GM21529 (cell line): ENCODE measurements around the gene ARHGEF28.

Experiments
- ATAC-seq: cut with Tn5 transposase; IDR thresholded peaks from one replicate; pipeline ENCODE4 v1.9.1; 2021; ENCODE audit not compliant: unreplicated experiment

The ARHGEF28 gene

GRCh38 chr5:73957397-73958001 is 331.5 kb downstream of the ARHGEF28 start:
- no peak for ATAC-seq

DNA sequence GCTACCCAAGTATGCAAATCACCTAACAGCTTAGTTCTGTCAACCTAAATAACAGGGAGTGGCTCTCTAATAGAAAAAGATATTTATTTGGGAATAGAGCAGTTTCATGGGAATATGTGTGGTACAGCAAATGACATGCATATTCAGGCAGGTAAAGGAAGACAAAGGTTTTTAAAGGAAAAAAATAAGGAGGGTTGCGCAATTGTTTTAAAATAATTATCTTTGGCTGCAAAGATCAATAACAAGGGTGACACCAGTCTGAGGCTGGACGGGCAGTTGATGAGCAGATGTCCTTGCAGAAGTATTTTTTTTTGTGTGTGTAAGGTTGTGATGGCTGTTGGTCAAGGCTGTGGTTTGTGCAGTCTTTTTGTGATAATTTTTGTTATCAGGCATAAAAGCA is 332.0 kb downstream of the ARHGEF28 start:
- no peak for ATAC-seq

DNA sequence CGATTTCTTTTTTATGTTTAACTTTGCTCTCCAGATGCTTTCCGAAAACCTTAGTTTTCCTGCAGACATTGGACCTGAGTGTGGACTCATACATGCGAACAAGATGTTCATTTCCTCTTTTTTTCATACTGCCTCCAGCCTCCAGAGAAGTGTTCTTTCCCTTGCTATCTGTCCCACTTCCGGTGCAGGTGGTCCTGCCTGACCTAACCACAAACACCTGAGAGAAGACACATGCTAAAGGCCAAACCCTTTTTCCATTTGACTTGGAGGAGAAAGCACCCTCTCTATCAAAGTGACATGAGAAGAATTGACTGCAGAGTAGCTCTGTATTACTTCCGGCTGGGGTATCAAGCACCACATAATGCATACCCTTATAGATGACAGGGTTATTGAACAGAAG is 334.0 kb downstream of the ARHGEF28 start:
- ATAC-seq: peak; percentile 57

- no peak for ATAC-seq
Observed at GRCh38 chr5:73960426-73960825, 334.4 kb downstream of the ARHGEF28 start.

GRCh38 chr5:73962801-73963425 is 336.9 kb downstream of the ARHGEF28 start:
- no peak for ATAC-seq

DNA sequence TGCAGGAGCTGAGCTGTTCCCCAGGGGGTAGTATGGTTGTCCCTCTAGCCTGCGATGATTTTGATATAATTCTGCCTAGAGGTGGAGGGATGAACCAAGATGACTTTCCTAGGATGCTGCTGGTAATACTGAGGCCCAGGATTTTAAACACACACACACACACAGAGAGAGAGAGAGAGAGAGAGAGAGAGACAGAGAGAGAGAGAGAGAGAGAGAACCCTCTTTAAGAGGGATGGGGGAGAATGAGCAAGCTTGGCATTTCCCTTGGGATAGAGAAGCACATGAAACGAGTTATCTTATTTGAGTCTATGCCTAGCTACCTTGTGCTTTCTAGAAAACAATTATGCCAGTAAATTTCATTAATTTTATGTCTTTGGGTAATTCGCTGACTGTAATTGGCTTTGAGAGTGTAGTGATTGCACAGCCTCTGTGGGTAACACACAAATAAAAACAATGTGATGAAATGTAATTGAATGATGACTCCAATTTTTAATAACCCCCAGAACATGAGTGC is 338.4 kb downstream of the ARHGEF28 start:
- ATAC-seq: no peak

DNA sequence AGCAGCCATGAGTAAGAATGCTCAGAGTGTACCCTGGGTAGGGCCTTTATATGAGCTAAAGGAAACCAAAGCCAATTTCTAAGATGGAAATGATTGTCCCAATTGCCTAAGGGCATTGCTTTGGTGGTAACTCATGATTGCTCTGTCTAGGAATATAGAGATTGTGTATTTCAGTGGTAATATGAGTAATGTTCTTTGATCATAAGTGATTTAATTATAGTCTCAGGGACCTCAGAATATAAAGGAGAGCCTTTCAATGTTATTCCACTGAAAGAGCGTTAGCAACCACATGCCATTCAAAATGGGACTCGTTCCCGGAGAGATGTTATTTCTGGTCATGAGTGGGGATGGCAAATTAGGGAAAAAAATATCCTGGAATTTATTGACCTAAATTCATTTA is 340.5 kb downstream of the ARHGEF28 start:
- ATAC-seq: no peak

DNA sequence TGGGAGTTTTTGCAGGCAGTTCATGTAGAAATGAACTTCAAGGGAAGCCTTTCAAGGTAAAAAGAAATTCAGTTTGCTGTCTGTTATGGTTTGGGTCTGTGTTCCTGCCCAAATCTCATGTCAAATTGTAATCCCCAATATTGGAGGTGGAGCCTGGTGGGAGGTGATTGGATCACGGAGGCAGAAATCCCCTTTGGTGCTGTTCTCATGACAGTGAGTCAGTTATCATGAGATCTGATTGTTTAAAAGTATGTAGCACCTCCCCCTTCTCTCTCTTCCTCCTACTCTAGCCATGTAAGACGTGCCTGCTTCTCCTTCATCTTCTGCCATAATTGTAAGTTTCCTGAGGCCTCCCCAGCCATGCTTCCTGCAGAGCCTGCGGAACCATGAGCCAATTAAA is 341.4 kb downstream of the ARHGEF28 start:
- no peak for ATAC-seq

- ATAC-seq: no peak
Observed at GRCh38 chr5:73968246-73968645, 342.2 kb downstream of the ARHGEF28 start.

- no peak for ATAC-seq
Observed at GRCh38 chr5:73968729-73969128, 342.7 kb downstream of the ARHGEF28 start.

- no peak for ATAC-seq
Observed at GRCh38 chr5:73969195-73970036, 343.4 kb downstream of the ARHGEF28 start.

DNA sequence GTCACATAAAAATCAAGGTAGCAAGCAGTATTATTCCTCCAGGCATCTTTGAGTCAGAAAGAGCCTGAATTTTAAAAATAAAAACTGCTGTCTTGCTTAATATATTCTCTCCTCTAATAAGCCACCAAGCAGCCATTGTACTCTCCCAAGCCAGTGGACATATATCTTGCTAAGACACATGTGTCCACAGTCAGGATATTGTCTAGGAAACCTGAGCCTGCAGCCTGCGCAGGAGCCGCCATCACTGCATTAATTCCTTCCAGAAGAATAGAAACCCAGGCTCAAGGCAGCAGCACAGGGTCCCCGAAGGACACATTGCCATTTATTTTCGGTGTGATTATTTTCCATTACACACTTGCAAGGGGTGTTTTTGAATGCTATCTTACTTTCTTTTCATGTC is 345.3 kb downstream of the ARHGEF28 start:
- no peak for ATAC-seq

DNA sequence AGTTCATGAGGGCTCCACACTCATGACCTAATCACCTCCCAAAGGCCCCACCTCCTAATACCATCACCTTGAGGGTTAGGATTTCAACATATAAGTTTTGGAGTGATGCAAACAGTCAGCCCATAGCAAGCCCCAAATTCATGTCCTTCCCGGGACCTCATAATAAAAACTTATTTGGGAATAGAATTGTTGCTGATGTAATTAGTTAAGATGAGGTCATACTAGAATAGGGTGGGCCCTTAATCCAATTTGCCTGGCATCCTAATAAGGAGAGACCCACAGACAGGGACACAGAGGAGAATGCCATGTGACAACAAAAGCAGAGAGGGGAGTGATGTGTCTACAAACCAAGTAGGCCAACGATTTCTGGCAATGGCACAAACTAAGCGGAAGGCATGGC is 347.1 kb downstream of the ARHGEF28 start:
- ATAC-seq: no peak

- no peak for ATAC-seq
Observed at GRCh38 chr5:73974871-73975360, 348.9 kb downstream of the ARHGEF28 start.

GRCh38 chr5:73975845-73976244 is 349.8 kb downstream of the ARHGEF28 start:
- ATAC-seq: no peak

DNA sequence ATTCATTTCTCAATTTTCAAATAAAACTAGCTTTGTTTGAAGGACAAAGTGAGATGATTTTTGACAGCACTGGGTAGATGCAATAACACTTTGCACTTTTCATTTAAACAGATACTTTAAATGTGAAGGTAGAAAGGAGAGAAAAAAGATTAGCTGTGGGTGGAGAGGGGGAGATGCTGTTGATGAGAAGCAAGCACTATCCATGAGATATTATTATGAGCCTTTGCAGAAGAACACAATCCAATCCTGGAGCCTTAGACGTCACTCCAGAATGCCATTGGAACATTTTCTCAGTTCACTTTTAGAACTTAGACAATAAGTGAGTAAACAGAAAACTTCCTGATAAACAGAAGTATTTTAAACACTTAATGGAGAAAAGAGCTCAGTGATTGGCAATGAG is 351.1 kb downstream of the ARHGEF28 start:
- no peak for ATAC-seq

DNA sequence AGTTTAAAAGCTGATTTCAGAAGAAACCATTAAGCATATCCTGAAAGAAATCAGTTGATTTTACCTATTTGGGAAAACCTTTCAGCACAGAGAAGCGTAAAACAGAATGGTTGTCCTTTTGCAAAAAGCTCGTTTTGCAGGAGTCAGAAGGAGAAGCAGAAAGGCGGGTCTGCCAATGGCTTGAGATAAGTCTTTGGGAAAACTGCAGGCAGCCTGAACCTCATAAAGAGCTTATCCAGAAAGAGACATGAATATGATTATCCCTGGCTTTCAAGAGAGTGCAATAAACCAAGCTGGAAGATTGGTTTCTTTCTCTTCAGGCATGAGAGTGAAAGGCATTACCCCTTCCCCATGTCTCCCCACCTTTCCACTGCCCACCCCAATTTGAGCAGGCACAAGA is 353.3 kb downstream of the ARHGEF28 start:
- no peak for ATAC-seq

DNA sequence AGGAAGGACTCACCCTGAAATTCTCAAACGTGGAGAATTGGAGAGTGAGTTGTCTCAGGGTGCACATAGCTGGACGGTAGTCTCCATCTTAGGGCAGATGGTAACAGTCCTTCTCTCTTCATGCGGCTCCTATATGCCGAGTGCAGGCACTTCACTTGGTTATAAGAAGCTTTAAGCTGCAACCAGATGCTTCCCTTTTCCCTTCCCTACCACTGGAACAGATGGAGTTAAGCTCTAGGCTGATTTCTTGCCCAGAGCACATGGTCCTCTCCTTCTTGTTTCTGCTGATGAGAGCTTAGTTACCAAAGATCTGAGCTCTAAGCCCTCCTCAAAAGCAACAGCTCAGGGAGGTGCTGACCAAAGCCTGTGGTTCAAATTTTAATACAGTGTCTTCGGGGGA is 355.7 kb downstream of the ARHGEF28 start:
- ATAC-seq: no peak

- no peak for ATAC-seq
Observed at GRCh38 chr5:73983644-73984043, 357.6 kb downstream of the ARHGEF28 start.

DNA sequence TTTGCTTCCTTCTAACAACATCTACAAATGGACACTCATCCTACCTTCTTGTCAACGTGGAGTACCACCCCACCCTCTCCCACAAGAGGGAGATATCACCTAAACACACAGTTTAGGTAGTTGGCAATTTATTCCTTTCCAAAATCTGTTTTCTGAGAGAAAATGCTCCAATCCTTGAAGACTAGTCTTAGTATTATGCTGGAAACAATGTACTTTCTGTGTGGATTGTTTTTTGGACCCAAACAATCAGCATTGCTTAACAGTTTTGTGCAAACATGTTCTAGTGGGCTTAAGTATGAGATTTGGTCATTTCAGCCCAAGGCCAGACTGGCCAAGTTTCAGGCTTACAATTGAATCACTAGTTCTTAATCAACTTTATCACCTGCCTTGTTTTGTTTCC is 359.1 kb downstream of the ARHGEF28 start:
- no peak for ATAC-seq

DNA sequence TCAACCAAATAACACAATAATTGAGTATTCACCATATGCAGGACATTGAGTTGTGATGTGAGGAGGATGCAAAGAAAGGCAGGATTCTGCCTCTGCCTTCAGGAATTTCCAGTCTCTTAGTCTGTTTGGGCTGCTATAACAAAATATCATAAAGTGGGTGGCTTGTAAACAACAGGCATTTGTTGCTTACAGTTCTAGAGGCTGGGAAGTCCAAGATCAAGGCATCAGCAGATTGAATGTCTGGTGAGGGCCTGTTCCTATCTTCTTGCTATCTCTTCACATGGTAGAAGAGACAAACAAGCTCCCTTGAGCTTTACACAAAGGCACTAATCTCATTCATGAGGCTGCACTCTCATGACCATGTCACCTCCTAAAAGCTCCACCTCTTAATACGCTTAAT is 360.7 kb downstream of the ARHGEF28 start:
- no peak for ATAC-seq

GRCh38 chr5:73987915-73988314 is 361.9 kb downstream of the ARHGEF28 start:
- no peak for ATAC-seq
